HL-60 (cell line): ENCODE data around the gene CSE1L.
"Not testable (repeated sequence)": the region's sequence is repeated elsewhere in the genome, so short reads cannot be mapped to it uniquely, and the experiment has no call there.

ENCODE experiments used
- GABPA ChIP-seq: IDR thresholded peaks from 2 replicates; pipeline ENCODE4 v1.6.1; 2012; ENCODE audit warnings: low read depth
- POLR2AphosphoS5 ChIP-seq: IDR thresholded peaks from 2 replicates; pipeline ENCODE4 v1.6.1; 2012; ENCODE audit warnings: low read depth
- SPI1 ChIP-seq: IDR thresholded peaks from 2 replicates; pipeline ENCODE4 v1.6.1; 2012; ENCODE audit warnings: low read depth, mild to moderate bottlenecking, borderline replicate concordance
- TF ChIP-seq, protein P1 (sequence below): IDR thresholded peaks from one replicate; pipeline ENCODE4 v1.5.1; 2011; ENCODE audit warnings: low read length, control low read depth, inconsistent platforms; ENCODE audit not compliant: insufficient read depth
- TF ChIP-seq, protein P2 (sequence below): IDR thresholded peaks from 2 replicates; pipeline ENCODE4 v1.6.1; 2012; ENCODE audit warnings: low read depth; ENCODE audit not compliant: insufficient replicate concordance

- TF ChIP-seq, protein P1, sequence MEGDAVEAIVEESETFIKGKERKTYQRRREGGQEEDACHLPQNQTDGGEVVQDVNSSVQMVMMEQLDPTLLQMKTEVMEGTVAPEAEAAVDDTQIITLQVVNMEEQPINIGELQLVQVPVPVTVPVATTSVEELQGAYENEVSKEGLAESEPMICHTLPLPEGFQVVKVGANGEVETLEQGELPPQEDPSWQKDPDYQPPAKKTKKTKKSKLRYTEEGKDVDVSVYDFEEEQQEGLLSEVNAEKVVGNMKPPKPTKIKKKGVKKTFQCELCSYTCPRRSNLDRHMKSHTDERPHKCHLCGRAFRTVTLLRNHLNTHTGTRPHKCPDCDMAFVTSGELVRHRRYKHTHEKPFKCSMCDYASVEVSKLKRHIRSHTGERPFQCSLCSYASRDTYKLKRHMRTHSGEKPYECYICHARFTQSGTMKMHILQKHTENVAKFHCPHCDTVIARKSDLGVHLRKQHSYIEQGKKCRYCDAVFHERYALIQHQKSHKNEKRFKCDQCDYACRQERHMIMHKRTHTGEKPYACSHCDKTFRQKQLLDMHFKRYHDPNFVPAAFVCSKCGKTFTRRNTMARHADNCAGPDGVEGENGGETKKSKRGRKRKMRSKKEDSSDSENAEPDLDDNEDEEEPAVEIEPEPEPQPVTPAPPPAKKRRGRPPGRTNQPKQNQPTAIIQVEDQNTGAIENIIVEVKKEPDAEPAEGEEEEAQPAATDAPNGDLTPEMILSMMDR: not testable (repeated sequence)
- TF ChIP-seq GABPA, POLR2AphosphoS5, SPI1: not testable (repeated sequence)
- TF ChIP-seq, protein P2, sequence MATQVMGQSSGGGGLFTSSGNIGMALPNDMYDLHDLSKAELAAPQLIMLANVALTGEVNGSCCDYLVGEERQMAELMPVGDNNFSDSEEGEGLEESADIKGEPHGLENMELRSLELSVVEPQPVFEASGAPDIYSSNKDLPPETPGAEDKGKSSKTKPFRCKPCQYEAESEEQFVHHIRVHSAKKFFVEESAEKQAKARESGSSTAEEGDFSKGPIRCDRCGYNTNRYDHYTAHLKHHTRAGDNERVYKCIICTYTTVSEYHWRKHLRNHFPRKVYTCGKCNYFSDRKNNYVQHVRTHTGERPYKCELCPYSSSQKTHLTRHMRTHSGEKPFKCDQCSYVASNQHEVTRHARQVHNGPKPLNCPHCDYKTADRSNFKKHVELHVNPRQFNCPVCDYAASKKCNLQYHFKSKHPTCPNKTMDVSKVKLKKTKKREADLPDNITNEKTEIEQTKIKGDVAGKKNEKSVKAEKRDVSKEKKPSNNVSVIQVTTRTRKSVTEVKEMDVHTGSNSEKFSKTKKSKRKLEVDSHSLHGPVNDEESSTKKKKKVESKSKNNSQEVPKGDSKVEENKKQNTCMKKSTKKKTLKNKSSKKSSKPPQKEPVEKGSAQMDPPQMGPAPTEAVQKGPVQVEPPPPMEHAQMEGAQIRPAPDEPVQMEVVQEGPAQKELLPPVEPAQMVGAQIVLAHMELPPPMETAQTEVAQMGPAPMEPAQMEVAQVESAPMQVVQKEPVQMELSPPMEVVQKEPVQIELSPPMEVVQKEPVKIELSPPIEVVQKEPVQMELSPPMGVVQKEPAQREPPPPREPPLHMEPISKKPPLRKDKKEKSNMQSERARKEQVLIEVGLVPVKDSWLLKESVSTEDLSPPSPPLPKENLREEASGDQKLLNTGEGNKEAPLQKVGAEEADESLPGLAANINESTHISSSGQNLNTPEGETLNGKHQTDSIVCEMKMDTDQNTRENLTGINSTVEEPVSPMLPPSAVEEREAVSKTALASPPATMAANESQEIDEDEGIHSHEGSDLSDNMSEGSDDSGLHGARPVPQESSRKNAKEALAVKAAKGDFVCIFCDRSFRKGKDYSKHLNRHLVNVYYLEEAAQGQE: not testable (repeated sequence)
Observed at GRCh38 chr20:49028177-49028576, 17.9 kb upstream of the CSE1L start.
